ENCODE results near the gene UQCC3. TPM values are rescaled to one million over a fixed set of nuclear protein-coding genes. Genes with fewer than 3 reads are reported as not detected.

Gene UQCC3
- total and polyA plus RNA-seq, 9 of the 15 experiments (the other 6 are each of a cell fraction or from before 2014, with no cell fraction given): 3.3 to 44.3 (median 8.0) TPM

DNA sequence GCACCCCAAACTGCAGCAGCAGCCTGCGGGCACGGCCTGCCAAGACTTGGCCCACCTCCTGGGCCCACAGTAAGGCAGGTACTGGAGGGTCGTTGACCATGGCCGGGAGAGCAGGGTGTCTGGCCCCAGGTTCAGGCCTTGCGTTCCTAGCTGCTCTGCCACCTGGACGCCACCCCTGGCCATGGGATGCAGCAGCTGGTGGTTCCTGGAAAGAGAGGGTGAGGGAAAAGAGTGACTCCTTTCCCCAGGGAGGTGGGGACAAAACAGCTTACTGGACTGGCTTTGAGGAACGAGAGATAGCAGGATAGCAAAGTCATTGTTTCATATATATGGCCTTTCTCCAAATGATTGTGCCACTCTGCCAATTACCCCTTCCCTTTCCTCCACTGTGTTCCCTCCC is 33.9 kb downstream of the UQCC3 start:
- H3K27me3 ChIP-seq (ENCODE audit: control insufficient read depth in 2 of 2, insufficient read depth in 2 of 2, low read length in 2 of 2): no peaks in the 10 kb centered on the region
- H2AFZ ChIP-seq (ENCODE audit: low read depth, low read length): peak overlapping the region; percentile 87; the same call in 1 of the 2 replicates
- H3K9me3 ChIP-seq (replicated peaks; ENCODE audit: control insufficient read depth, insufficient read depth, low read depth, low read length): no peaks in the 10 kb centered on the region
- POLR2A ChIA-PET: interaction anchor here (0.7 to 4.1 kb wide), 15 partner anchors 9 to 150 kb away, joined by 3 to 31 read pairs (median 5); partner anchors contain the start of genes C11orf98, CSKMT, GANAB and HNRNPUL2
- peak overlapping the region; percentile 76 to 93 for H3K9ac ChIP-seq (ENCODE audit: insufficient read depth in 1 of 2, low read depth in 2 of 2, low read length in 2 of 2)
- CTCF ChIA-PET (ENCODE audit: low intra/inter-chr PET ratio): no interaction called here
- H3K4me2 ChIP-seq (ENCODE audit: insufficient read depth, low read length): peak overlapping the region; percentile 97
- ATAC-seq: no peak
- peaks cover 14% of the 10 kb centered on the region for H3K79me2 ChIP-seq (ENCODE audit: control insufficient read depth, insufficient read depth, low read length)
- H3K4me1 ChIP-seq (replicated peaks in 1 of 2; ENCODE audit: control insufficient read depth in 2 of 2, insufficient read depth in 2 of 2, low read length in 2 of 2): peaks cover 29 to 42% of the 10 kb centered on the region in 2 experiments
- H3K9me1 ChIP-seq (ENCODE audit: control insufficient read depth, insufficient read depth, low read length): peaks cover 2% of the 10 kb centered on the region
- H3K36me3 ChIP-seq (ENCODE audit: control insufficient read depth, insufficient read depth, low read length): peaks cover 63% of the 10 kb centered on the region
- no peak for FAIRE-seq
- in situ Hi-C loops (cut with MboI): no loop called here
- peak overlapping the region; percentile 72 for H3K4me3 ChIP-seq
- no TSS peak for BruUV-seq (replicated peaks)
- peaks cover 3% of the 10 kb centered on the region; the same call in 1 of the 2 replicates for H4K20me1 ChIP-seq (replicated peaks; ENCODE audit: control insufficient read depth, insufficient read depth, low read length)
- 54% methylated on average over 7 of the region's 7 CpGs for WGBS (ENCODE audit: insufficient coverage, low coverage, missing lambda C conversion rate)
- H3K27ac ChIP-seq (ENCODE audit: extremely low read depth, low read depth, low read length): peak overlapping the region; percentile 82
- intact Hi-C loops (cut with micrococcal nuclease): loop anchor here (5.0 kb wide), 1 partner anchor 308 kb away; no protein-coding TSS in a partner anchor
- TF ChIP-seq TEAD1 (CRISPR knock-in tag; IDR thresholded peaks at IDR 0.05): peak in 1 of 2 experiments; percentile 67; a peak in 1 of 4 replicates
- no peak for TF ChIP-seq SREBF1 (IDR thresholded peaks at IDR 0.05; ENCODE audit: borderline replicate concordance, low read depth, low read length)
- no peak for TF ChIP-seq MXI1 (IDR thresholded peaks at IDR 0.05; ENCODE audit: low read depth, low read length)
- no peak for TF ChIP-seq ZNF717 (CRISPR knock-in tag; IDR thresholded peaks at IDR 0.05)
- 0 out of 2 replicates have a peak, but pooled peaks have one; percentile 7 for TF ChIP-seq FOXP1 (CRISPR knock-in tag; IDR thresholded peaks at IDR 0.05)
- no peak for TF ChIP-seq ZNF830 (CRISPR knock-in tag; IDR thresholded peaks at IDR 0.05)
- TF ChIP-seq, protein P1, sequence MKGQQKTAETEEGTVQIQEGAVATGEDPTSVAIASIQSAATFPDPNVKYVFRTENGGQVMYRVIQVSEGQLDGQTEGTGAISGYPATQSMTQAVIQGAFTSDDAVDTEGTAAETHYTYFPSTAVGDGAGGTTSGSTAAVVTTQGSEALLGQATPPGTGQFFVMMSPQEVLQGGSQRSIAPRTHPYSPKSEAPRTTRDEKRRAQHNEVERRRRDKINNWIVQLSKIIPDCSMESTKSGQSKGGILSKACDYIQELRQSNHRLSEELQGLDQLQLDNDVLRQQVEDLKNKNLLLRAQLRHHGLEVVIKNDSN (CRISPR knock-in tag; IDR thresholded peaks at IDR 0.05): 0 out of 2 replicates have a peak, but pooled peaks have one; percentile 15
- 0 out of 4 replicates have a peak, but pooled peaks of 1 of the 2 experiments have one; percentile 49 for TF ChIP-seq FOXA3 (CRISPR knock-in tag; conservative IDR thresholded peaks at IDR 0.05 in 1 of 2, IDR thresholded peaks at IDR 0.05 in 1 of 2)
- DNase-seq (ENCODE audit: extremely low read depth in 1 of 4, low spot score in 3 of 4): peak in 2 of 4 experiments; percentile 53 to 55
